Stimulated activated CD4-positive, alpha-beta T cell treated with anti-CD3 and anti-CD28 coated beads, Interleukin-15, amount 100 ng/mL, for 24 hours (primary cell): Measurements from ENCODE around the gene NPM3.

ENCODE experiments used
- DNase-seq: peaks from one replicate; pipeline ENCODE4 v3.0.0-alpha.2; 2020

The NPM3 gene

DNA sequence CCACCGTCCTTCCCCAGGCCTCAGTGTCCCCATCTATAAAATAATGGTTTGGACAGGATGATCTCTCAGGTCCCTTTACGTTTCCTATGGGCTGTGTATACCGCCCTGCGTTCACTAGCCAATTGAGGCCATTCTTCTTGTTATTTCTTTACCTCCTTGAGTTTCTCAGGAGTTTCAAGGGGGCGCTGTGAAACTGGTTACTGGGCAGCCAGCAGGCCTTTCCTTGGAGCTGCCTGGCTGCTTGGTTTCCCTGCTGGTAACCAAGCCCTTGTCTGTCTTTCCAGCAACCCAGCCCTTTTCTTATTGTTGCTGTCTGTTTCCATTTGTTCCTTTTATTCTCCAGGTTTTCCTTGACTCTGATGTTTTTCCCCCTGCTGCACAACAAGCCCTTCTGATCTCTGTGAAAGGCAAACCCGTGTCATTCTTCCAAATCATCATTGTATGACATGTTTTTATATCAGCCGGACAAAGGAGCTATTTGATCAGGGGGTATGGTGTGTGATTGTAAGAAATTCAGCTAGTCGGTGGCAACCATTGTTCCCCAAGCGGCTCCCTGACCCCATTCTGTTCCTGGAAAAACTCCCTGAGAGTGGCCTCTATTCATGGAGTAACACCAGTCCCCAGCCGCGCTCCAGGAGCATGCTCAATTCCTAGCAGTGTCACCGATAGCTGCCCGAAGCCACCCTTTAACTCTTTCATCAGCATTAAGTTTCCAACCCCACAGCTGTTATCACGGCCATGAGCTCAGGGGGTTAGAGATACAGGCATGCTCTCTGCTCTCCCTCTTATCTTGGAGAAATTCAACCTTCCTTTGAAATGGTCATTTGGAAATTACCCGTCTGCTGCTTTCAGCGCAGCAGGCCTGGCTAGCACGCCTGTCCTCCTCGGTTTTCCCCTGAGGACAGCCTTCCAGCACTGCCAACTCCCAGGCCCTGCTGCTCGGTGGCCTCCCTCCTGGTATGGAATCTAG lies 33.9 kb downstream of the NPM3 start:
- DNase-seq: no peak

DNA sequence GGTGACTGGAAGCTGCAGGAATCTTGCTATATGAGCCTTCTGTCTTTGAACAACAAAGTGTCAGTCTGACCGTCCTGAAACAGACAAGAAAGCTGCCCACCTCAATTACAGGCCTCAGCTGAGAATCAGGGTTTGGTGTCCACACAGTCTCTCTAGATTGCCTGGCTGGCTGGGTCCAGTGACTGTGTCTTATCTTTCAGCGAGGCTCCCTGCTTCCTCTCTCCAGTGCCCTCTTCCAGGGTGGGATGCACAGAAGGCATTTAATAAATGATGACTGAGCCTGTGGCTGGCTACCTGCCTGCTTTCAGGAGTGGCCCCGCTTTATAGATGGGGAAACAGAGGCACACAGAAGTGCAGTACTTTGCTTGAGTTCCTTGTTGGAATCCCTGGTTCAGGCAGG lies 34.8 kb downstream of the NPM3 start:
- DNase-seq: no peak

DNA sequence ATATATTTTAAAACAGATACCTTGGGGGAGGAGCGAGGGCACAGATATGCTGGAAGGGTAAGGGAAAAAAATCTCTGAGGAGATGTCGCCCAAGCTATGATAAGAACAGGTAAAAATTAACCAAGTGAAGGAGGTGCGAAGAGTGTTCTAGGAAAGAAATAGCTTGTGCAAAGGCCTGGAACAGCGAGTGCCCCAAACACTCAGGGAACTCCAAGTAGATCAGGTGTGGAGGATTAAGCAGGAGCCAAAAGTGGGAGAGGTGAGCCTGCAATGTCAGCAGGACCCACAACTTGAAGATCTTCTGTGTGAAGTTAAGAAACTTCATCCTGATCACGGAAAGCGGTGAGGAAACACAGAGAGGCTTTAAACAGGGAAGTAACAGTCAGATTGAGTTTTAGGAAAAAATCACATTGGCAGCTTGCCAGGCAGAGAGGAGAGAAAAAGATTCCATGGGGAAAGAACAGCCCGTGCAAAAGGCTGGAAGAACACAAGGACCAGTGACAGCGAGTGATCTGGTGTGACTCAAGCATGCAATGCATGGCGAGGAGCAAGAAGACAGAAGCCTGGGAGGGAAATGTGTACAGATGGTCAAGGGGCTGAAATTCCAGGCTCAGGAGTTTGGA lies 38.1 kb downstream of the NPM3 start:
- no peak for DNase-seq

DNA sequence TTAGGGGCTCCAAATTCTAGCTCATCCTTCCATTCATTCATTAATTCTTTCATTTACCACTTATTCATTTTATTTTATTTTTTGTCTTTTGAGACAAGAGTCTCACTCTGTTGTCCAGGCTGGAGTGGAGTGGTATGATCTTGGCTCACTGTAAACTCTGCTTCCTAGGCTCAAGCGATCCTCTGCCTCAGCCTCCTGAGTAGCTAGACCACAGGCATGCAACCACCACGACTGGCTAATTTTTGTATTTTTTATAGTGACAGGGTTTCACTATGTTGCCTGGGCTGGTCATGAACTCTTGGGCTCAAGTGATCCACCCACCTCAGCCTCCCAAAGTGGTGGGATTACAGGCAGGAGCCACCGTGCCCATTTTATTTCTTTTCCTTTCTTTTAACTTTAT lies 39.0 kb downstream of the NPM3 start:
- no peak for DNase-seq

DNA sequence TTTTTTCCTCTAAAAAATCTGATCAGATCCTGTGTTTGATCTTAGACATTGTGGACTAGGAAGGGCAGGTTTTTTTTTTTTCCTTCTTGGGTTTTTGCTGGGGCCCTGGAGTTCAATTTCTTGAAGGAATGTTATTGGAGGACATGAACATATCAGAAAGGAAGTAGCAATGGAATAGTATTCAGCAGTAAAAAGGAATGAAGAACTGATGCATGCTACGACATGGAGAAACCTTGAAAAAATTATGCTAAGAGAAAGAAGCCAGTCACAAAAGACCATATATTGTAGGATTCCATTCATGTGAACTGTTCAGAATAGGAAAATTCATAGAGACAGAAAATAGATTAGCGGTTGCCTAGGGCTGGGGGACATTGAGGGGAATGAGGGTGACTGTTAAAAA lies 41.3 kb downstream of the NPM3 start:
- DNase-seq: no peak

DNA sequence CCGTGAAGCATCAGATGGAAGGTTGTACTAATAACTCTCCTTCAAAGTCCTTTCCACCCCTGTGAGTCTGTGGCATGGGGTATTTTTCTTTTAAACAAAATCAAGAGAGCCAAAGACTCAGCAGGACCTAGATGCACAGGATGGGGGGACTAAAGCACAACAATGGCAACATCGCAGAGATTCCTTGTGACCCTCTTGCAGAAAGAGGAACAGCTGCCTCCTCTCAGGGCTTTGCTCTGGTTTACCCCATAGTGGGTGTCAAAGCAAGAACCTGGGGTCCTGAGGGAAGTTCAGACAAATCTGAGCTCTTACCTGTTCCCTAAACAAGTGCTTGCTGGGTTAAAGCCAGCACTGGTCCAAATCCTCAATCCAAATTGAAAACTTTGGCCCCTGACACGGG lies 46.6 kb downstream of the NPM3 start:
- DNase-seq: no peak

DNA sequence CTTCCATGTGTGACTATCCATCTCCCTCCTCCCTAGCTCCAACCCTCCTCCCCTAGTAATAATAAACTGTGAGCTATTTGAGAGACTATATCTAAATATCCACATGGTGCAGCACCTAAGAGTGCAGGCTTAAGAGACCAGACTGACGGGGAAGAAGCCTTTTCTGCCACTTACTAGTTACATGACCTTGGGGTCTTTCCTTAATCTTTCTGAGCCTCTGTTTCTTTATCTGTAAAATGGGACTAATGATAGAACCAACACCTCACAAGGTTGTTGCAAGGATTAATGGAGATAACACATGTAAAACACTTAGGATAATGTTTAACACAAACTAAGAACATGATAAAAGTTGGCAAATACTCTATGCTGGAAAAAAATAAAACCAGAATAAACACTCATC lies 51.1 kb downstream of the NPM3 start:
- DNase-seq: no peak
